ENCODE results near the gene KCNJ3.

KCNJ3 gene

DNA sequence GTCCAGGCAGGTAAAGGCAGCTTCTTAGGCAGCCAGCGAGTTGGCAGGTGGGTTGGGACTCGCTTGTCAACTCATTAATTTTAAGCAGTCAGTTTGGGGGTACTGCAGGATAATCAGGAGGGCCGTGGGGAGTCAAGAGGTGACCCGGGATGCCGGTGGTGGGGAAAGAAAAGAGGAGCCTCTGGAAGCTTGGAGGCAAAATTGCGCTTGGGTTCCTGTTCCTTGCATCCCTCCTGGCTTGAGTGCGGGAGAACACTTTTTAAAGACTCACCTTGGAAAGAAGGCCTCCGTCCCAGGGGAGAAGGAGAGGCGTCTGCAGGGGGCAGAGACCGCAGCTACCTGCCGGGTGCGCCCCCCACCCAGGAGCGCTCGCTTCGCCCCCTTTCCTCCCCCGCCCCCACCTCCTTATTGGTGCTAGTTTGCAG lies at the start of gene KCNJ3:
Gene KCNJ3 (plus strand): TSS at position 400 of the 425 bp plus-strand sequence. CDS start 81 bp downstream, outside the sequence.
- no peak for DNase-seq (ENCODE audit: low read depth in 3 of 3, low spot score in 1 of 3)

- no peak for DNase-seq (ENCODE audit: low read depth in 3 of 3, low spot score in 1 of 3)
These were observed 43.0 kb upstream of the KCNJ3 start for GRCh38 chr2:154655499-154655898.

- no peak for DNase-seq (ENCODE audit: low read depth in 3 of 3, low spot score in 1 of 3)
These were observed 39.6 kb upstream of the KCNJ3 start for GRCh38 chr2:154658854-154659253.

DNA sequence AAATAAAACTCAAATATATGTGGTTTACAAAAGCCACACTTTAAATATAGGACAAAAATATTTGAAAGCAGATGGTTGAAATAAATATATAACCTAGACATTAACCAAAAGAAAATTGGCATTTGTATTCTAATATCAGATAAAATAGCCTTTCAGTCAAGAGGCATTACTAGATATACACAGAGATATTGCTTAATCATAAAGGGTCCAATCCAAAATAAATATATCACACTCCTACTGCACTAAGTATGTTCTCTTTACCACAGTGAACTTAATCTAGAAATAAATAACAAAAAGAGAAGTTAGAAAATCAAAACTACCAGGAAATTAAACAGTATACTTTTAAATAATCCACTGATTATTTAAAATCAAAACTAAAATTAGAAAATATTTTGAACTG lies 34.2 kb upstream of the KCNJ3 start:
- no peak for DNase-seq (ENCODE audit: low read depth in 3 of 3, low spot score in 1 of 3)

DNA sequence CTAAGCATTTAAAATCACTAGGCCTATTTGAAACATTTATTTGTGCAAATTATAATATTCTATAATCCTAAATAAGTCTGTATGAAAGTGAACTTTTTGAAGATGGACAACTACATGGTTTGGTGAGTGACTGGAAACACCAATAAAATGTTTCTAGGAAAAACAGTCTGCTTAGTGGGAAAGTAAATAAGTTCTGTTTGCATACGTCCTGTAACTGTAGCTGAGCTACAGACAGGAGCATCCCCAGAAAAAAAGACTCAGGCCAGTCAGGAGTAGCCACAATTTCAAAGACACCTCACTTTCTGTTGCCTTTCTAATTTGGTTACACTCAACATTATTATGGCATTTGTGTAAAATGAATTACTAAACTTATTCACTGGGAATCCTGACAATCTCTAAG lies 28.4 kb upstream of the KCNJ3 start:
- DNase-seq (ENCODE audit: low read depth in 3 of 3, low spot score in 1 of 3): no peak

DNA sequence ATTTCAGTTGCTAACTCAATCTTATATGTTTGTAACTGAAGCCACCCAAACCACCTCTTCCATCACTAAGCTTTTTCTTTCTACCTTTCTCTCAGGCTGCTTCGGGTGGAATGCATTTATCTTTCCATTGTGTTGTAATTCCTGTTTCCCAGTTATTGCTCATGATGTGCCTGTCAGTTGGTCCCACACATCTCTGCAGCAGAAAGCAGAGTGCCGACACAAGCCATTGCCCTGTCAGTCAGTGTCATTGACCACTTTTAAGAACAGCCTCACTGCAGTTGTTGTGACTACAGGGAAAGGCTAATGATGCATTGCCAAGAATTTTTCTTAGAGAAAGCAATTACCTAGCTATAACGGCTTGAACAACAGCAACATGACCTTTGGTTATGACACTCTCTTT lies 24.8 kb upstream of the KCNJ3 start:
- DNase-seq (ENCODE audit: low read depth in 3 of 3, low spot score in 1 of 3): no peak

- no peak for DNase-seq (ENCODE audit: low read depth in 3 of 3, low spot score in 1 of 3)
These were observed 21.1 kb upstream of the KCNJ3 start for GRCh38 chr2:154677401-154677800.

DNA sequence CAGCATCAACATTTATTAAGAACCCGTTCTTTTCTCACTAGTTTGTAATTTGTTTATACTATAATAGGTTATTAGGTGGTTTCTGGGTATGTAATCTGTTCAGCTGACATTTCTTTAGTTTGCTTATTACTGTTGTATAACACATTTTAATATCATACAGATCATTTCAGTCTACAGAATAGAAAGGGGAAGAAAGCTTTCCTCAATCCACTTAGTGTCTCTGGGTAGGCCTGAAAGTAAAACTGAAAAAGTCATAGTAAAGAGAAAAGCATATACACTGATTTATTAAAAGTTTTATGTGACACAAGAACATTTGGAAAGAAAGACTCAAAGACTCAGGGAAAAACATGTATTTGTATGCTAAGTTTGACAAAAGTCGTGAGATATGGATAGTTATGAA lies 16.8 kb upstream of the KCNJ3 start:
- DNase-seq (ENCODE audit: low read depth in 3 of 3, low spot score in 1 of 3): no peak

GRCh38 chr2:154686162-154686561 lies 12.3 kb upstream of the KCNJ3 start:
- DNase-seq (ENCODE audit: low read depth in 3 of 3, low spot score in 1 of 3): no peak

- DNase-seq (ENCODE audit: low read depth in 3 of 3, low spot score in 1 of 3): no peak
These were observed 10.1 kb upstream of the KCNJ3 start for GRCh38 chr2:154688373-154688772.

DNA sequence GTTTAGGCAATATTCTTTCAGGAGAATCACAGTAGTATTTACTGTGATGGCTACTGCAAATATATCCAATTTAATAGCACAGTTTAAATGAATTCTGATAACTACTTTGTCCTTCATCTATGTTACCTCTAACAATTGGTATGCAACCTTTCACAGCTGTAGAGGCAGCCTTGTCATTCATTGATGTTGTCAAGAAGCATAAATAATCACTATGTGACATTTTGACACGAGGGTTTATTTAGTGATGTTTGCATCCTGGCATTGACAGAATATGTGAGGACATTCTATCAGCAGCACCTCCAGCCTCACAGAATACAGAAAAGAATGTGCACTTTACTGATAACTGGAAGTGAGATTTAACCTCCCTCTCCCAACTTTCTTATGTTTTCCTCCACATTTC lies 9.3 kb upstream of the KCNJ3 start:
- DNase-seq (ENCODE audit: low read depth in 3 of 3, low spot score in 1 of 3): no peak

GRCh38 chr2:154692927-154693326 lies 5.6 kb upstream of the KCNJ3 start:
- no peak for DNase-seq (ENCODE audit: low read depth in 3 of 3, low spot score in 1 of 3)

DNA sequence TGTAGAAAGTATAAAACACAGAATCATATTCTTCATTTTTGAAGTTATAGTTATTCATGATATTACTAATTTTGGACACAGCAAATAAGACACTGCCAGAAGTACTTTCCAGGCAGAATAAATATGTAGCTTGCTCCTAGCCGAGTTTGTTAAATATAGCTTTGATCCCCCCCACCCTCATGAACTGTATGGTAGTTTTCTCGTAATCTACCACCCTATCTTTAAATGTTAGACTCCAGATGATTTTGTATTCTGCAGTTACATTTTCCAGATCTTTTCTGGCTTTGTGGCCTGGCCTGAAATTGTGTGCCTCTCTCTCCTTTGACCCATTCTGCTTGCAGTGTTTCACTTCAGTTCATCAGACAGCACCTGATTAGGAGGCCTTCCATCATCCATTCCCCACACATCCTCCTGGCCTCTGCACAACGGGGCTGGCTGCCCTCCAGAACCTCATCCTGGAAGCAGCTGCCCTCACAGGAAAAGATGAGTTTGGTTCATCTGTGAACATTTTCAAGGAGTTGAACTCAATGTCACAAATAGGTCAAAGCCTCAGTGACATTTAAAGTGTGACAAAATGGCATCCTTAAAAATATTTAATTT lies 4.7 kb upstream of the KCNJ3 start:
- no peak for DNase-seq (ENCODE audit: low read depth in 3 of 3, low spot score in 1 of 3)

GRCh38 chr2:154694881-154695280 lies 3.6 kb upstream of the KCNJ3 start:
- DNase-seq (ENCODE audit: low read depth in 3 of 3, low spot score in 1 of 3): no peak

DNA sequence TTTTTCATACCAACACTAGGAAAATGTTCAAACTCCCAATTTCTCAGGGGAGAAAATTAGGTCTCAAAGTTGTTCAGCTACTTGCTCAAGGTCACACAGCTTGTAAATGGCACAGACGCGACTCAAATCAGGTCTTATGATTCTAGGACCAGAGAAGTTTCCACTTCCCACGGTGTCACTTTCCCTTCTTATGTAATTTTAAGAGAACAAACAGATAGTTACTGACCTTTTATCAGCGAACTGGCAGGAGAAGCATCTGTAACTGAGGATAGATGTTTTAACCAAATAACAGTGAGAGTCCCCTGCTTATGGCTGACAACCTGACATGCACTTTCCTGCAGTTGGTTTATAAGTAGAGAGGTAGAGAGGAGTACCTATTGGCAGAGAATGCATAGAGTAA lies 2.1 kb upstream of the KCNJ3 start:
- DNase-seq (ENCODE audit: low read depth in 3 of 3, low spot score in 1 of 3): no peak

GRCh38 chr2:154696810-154697417 lies 1.6 kb upstream of the KCNJ3 start:
- no peak for DNase-seq (ENCODE audit: low read depth in 3 of 3, low spot score in 1 of 3)

DNA sequence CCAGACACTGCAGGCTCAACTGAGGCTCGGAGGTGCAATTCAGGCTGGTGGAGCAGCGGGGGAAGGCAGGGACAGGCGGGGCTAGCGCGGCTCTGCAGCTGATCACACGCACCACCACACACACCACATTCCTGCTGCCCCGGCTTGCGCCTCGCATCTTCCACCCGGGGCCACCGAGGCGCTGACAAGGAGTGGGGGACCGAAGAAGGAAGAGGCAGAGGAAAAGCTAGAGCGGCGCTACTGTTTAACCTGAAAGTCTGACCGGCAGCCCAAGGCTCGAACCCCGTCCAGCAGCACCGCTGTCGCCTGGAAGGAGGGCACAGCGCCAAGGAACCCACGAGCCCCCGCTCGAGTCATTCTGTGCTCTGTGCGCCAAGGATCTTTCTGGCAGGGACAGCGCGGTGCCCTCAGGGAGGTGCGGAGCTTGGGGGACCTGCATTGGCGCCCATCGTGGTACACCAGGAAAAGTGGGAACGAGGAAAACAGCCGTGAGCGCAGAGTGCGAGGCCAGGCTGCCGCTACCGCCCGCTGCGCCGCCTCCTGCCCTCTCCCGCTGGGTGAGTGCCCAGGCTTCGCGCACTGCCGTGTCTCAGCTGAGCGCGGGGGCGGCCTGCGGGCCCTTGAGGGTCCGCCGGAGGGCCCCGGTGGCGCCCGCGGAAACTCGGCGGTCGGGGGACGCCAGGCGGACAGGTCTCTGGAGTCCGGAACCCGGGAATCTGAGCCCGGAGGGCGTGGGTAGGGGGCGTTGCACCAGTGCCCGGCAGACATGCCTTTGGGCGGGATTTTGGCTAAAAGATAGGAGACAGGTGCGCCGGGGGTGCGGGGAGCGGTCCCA lies 860 bp upstream of the KCNJ3 start:
- no peak for DNase-seq (ENCODE audit: low read depth in 3 of 3, low spot score in 1 of 3)

GRCh38 chr2:154698721-154699574 lies 453 bp downstream of the KCNJ3 start:
- DNase-seq (ENCODE audit: low read depth in 3 of 3, low spot score in 1 of 3): no peak

DNA sequence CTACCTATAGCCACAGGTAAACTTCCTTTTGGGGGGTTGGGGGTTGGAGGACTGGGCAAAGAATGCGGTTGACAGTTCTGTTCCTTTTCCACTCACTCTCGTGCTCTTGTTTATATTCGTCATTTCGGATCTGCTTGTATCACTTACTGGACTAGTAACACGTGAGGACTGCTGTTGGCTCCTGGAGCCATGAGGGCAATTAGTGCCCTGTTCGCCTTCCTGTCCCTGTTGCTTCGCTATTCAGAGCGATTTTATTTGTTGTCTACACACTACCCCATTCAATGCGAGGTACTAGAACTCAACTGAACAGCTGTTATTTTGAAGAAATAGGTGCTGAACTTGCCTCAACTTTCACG lies 1.1 kb downstream of the KCNJ3 start:
- DNase-seq (ENCODE audit: low read depth in 3 of 3, low spot score in 1 of 3): no peak

DNA sequence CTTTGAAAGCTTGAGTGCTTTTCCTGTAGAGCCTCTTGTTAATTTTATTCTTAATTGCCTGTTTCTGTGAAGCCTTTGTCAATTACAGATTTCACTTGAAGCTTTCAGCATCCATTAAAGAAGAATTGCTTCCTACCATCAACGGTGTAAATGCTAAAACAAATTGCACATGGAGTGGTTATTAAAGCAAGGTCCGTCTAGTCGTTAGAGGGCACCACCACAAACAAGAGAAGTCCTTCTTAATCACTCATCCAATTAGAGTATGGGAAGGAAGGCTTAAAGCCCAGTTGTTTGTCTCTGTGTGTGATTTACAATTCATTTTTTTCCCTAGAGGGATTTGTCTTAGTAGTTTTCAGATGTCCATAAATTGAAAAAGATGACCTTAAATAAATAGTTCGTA lies 1.6 kb downstream of the KCNJ3 start:
- no peak for DNase-seq (ENCODE audit: low read depth in 3 of 3, low spot score in 1 of 3)

DNA sequence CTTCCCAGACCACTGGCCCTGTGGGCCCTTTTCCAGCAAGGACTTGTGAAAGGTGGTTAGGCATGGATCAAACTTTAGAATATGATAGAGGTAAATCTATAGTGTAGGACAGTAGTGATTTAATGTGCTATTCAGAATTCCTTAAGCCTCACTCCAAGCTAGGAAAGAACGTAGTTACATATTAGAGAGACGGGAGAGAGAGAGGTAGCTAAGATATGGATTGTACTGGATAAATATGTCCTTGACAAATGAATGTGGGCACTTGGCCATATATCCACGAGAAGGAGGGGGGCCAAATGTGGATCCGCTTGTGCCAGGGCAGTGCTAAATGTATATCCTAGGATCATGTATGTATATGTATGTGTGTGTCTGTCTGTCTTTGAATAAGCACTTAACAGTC lies 6.5 kb downstream of the KCNJ3 start:
- DNase-seq (ENCODE audit: low read depth in 3 of 3, low spot score in 1 of 3): no peak

DNA sequence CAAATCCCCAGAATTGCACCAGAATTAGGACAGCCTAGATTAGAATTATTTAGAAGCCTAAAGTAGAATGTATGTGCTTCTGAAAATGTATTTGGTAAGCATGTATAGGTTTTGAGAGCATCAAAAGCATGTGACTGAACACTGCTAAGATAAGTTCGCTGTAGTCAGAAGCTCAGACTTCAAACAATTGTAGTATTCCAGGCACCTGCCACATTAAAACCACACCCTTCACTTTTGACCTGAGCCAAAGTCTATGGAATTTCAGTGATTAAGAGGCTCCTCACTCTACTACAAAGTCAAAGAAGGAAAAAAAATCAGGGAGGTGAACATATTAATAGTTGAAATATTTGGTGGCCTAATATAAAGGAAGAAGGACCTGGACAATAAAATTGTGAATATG lies 8.2 kb downstream of the KCNJ3 start:
- DNase-seq (ENCODE audit: low read depth in 3 of 3, low spot score in 1 of 3): no peak

Data from stimulated activated CD4-positive, alpha-beta T cell treated with anti-CD3 and anti-CD28 coated beads, TNF-alpha, amount 100 ng/mL, for 1 hour (primary cell).